Stimulated activated CD8-positive, alpha-beta memory T cell treated with anti-CD3 and anti-CD28 coated beads, Interleukin-4, amount 100 ng/mL, for 48 hours (primary cell): ENCODE results near the gene GPC3.

Source experiments
- DNase-seq: peaks from one replicate; pipeline ENCODE4 v3.0.0-alpha.2; 2020

Gene GPC3

DNA sequence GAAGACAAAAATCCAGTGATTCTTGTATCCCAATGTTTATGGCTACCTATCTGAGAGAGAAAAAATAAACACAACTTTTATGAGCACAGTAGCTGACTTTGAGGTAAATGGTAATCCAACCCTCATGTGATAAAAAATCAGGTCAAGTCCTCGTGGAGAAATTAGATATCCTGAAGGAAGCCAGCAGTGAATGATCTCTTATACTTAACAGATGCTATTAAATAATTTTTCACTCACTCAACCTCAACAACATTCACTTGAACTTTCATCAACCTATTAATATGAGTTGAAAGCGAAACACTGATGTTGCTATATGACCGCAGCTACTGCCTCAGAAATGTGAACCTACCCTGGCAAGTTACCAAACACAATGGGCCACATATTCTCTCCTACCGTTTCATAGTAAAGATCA is 105.4 kb downstream of the GPC3 start:
- DNase-seq: no peak

DNA sequence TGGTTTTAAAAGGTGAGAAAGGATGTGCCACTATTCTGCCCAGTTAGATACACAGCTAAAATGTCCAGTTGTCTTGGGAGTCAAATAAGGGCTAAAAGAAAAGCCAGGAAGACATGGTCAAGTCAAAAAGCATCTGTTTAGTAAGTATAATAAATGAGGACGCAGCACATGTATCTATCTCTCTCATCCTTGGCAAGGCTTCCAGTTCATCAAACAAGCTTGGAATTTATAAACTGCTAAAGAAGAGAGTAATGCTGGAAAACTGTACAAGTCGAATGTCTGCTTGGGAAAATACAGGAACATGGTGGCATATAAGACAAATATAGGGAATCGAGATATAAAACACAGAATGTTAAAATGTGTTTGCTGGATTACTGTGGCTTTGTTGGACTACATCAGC is 106.7 kb downstream of the GPC3 start:
- DNase-seq: no peak

DNA sequence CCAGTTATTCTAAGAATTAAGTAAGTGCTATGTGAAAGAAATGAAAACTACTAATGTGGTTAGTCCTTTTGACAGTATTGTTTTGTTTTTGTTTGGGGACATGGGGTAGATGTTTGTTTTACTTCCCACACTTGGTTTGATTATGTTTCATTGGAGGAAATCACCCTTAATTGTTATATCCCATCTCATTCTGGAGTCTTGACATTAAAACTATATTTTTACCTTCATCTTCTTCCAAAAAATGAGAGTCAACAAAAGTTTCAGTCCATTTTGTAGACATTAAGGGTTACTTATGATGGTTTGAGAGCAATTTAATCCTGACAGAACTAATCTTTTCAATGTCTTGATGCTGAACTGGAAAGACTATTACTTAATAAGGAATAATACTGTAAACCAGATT is 108.7 kb downstream of the GPC3 start:
- no peak for DNase-seq

DNA sequence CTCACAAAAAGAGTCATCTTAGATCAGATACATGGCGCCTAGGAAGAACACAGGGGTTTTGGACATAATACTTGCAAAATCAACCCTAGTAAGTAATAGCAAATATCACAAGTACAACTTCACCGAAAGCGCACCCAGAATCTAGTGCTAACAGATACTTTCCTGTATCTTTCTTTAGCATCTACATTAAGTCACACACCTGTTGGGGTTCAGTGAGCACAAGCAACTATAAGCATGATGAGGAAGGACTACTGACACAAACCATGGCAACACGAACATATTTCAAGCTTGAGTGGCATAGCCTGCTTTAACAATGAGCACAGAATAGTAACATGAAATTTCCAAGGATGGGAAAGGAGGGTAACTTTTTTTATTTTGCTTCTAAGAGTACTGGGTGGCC is 116.1 kb downstream of the GPC3 start:
- no peak for DNase-seq

DNA sequence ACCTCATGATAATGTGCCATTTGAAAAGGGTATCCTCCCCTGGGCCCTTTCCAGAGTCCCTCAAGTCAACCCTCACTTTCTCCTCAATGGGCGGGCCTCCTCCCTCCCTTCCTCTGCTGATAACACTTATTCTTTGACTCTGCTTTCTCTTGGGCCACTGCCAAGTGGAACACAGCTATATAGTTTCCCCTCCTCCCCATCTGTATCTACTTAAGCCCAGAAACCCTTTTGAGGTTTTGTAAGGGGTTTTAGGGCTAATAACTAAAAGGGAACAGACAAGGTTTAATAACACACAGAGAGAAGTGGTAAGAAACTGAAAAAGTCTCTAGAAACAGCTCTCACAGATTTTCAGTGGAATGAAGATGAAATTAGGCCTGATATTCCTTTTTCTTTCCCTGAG is 116.7 kb downstream of the GPC3 start:
- no peak for DNase-seq

DNA sequence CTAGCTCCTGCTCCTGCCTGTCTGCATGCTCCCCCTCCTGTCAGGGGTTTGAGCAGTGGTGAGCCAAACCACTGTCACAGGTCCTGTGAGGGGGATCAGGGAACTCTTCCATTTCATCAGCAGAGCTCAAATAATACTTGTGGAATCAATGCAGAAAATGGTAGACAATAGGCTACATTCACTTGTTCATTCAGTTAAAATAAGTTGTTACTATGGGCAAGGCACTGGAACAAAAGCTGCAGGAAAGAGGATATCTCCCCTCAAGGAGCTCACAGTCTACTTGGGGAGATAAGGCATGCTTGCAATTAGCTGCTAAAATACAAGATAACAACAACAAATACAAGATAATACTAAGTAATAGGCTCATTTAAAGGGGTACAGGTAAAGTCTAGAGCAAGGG is 117.1 kb downstream of the GPC3 start:
- no peak for DNase-seq

DNA sequence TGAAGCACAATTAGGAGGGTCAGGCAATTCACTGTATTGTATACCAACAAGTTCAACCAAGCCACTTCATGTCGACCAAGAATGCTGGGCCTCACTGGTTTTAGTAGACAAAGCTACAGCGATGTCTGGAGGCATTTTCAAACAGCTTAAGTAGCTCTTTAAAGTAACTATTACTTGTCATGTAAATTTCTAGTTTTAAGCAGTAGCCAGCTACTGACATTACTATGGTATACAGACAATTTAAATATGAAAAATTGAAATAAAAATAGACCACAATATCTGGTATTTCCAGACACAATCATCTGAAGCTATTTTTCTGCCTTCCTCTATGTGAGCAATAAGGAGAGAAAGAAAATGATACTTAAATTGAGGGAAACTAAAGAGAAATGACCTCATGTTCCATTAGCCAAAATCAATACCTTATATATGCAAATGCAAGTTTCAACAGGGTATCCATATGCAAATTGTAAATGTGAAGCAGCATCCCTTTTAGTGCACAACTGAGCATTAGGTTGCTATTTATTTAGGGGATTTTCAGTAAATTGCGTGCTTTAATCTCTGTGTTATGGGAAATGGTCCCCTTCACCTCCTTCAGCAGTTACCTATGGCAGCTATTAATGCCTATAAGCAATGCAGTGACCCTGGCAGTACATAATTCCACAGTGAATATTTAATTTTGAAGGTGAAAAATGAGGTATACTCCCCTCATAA is 119.5 kb downstream of the GPC3 start:
- DNase-seq: no peak

DNA sequence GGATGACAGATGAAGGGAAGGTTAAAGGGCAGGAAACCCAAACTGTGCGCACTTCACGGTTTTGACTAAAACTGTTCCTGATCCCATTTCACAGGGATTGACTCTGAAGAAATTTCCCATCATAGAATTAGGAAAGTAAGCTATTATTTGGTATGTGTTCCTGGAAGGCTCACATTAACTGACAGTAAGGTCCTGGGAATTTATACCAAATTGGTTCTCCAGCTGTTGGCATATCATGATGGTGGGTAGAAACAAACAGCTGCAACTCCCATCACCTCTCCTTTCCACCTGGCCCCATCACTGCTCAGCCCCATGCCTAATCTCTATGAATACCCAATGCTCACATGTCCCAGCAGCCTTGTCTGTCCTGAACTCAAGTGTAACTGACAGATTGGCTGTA is 121.2 kb downstream of the GPC3 start:
- DNase-seq: no peak

DNA sequence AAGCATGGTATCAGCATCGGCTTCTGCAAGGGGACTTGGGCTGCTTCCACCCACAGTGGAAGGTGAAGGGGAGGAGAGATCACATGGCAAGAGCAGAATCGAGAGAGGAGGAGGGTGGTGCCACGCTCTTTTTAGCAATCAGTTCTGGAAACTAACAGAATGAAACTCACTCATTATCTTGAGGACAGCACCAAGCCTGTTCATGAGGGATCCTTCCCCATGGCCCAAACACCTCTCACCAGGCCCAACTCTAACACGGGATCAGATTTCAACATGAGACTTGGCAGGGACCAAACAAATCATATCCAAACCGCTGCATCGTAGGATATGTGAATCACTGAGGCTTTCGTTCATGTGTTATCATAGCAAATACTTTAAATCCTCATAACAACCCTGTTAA is 125.5 kb downstream of the GPC3 start:
- DNase-seq: no peak

DNA sequence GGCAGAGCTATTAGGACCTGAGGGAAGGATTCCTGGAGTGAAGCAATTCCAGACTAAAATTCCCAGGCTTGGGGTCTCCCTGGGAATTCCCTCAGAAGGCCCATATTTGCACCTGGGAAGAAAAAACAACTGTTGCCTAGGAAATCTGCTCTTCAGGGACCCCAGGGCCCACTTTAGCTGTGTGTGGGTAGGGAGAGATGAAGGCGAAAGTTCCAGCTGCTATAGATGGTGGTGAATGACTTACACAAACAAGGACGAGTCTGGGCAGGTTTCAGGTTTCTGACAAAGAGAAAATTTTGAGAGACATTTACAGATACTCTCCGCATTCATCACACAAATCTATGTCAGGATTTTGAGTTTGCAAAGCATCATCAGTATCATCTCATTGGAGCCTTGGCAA is 126.1 kb downstream of the GPC3 start:
- DNase-seq: no peak

DNA sequence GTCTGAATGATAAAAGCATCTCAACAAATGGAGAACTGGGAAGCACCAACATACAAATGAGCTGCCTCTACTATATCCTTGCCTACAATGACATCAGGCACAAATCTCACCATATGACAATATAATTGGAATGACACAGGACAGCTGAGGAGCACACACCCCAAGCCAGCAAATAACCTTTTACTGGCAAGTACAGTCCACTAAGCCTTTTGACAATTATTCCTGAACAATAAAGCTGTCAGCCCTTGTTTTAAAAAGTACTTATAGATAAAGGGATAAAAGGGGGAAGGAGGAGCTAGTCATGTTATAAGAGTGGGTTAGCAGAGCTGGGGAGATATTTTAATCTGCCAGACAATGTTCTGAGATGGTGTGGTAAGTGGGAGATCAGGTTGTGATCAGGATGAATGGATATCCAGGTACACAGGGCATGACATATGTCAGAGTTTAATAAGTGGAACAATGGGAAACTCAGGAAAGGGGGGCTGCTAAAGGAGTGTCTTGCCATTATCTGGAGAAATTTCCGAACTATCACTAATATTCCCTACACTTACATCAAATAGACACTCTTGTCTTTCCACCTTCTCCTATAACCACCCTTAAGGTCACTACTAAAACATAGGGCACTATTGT is 127.6 kb downstream of the GPC3 start:
- no peak for DNase-seq

DNA sequence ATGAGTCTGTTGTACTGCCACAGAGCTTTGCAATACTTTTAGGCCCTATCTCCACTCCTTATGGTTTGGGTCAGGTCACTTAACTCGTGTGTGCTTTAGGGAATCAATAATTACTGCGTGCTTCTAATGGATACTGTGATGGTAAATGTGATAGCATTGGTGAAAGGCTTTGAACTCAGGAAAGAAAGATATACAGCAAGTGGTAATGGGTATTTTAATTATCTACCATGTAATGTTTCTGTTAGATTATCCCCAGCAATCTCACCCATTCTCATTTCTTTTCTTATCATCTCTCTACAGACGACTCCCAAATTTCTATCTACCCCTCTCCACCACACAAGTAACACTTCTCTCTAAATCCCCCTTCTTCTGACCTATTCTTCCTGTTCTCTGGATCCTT is 128.6 kb downstream of the GPC3 start:
- no peak for DNase-seq

DNA sequence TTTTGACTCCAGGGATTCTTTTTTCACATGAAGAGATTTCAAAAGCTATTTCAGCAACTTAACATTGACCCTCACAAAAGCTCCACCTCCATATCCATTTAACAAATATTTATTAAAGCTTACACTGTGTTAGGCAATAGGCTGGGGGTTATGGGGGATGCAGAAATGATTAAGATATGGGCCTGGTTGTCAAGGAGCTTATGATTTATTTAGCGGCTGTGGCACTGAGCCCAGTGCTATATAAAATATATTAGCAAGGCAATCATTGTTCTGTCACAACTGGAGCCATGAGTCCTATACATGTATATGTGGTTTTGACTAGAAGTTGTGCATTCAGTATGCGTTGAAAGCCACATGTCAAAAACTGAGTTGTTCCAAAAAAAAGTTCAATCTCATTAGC is 131.1 kb downstream of the GPC3 start:
- DNase-seq: no peak

DNA sequence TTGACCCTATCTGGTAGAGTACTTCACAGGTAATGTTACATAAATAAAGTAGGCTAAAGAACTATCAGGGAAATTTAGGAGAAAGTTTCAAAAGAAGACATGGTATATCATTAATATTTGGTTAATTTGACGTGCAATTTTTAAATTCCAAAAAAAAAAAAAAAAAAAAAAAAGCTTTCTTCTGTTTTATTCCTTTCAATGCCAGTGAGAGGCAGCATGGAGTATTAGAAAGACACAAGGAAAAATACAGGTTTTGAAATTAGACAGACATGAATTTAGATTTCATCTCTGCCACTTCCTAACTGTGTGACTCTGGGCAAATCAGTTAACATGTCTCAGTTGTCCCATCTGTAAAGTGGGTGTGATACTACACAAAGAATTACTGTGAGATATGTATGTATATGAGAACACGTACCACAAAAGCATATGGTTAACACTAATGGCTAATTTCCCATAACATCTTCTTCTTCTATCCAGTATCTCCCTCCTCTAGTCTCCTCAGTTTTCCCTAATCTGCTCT is 132.5 kb downstream of the GPC3 start:
- no peak for DNase-seq

DNA sequence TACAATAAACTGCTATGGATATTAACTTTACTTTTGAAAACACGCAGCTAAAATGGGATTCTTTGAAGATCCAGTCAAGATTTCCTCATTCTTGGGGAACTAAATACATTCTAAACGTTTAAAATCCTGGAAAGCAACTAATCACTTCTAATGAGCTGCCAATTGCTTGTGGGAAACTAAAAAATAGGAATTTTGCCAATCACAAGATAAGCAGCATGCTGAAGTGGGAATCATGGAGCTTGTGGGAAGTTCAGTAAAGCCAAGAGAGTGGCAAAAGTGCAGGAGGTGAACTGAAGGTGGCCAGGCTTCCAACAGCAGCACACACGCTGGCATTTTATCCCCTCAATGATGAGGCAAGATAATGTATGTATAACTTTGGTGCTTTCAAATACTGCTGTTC is 133.0 kb downstream of the GPC3 start:
- DNase-seq: no peak

DNA sequence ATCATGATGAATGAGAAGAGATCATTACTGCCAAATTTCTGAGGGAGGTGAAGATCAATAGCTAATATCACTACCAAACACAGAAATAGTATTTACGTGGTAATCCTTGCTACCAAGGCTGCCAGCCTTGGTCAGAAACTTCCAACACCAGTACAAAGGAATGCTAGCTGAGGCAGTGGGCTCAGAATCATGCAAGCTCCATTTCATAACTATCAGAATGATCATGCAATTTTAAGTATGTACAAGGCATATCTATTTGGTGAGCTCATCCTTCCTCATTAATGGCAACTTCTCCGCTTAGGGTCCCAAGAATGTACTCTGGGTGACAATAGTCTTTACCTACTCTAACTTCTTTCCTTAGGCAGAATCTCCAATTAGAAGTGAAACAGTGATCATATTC is 135.0 kb downstream of the GPC3 start:
- no peak for DNase-seq

DNA sequence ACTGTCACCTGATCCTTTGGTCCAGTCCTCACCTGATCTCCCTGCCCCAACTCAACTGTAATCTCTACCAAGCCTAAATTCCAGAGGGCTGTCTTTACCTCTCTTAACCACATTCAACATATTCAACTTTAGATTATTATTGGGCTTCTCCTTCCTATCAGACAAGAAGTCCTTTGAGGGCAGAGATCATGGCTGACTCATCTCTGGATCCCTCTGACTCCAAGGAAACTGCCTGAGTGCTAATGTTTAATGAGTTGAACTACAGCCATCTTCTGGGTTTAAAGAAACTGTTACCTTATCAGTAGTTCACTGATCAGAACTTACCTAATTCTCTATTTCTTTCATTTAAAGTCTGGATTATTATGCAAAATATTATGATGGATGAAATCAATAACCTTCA is 135.7 kb downstream of the GPC3 start:
- DNase-seq: no peak

DNA sequence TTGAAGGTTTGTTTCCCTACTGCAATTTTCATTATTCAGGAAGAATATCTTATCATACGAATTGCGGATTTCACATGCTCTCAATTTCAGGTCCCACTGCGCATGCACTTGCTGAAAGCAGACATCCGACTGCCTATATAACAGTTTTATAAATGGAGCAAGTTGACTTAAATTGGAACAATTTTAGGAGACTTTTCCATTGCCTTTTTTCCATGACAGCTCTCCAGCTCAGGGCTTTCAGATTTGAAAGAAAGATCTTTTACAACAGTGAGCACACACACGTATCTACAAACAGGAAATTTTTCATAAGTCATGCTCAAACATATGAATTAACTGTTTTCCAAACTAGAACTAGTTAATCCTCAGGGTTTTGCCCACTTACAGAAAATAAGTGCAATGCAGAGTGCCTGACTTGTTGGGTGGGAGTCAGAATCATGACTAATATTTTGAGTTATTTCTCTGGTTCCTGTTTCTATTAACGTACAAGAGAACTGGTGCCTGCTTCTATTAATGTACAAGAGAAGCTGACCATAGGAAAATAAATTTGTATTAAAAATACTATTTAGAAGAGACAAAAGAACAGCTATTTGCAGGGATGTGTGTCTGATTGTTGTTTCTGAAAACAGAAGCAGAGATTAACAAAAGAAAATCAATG is 137.9 kb downstream of the GPC3 start:
- no peak for DNase-seq

DNA sequence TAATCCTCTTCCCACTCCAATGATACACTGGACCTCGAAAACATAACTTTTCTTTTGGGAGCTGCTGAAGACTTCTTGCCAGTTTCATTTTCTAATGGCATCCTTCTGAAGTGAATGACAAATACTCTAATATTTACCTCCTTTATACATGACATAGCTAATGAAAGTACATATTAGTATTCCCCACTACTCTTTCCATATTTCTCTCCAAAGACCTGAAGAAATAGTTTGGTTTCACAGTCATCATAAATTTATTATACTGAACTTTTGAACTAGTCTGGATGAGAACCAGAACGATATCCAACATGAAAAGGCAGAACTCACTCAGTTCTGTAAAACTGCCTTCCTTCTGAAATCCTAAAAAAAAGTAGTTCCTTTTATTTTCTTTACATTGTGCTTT is 139.1 kb downstream of the GPC3 start:
- DNase-seq: no peak

DNA sequence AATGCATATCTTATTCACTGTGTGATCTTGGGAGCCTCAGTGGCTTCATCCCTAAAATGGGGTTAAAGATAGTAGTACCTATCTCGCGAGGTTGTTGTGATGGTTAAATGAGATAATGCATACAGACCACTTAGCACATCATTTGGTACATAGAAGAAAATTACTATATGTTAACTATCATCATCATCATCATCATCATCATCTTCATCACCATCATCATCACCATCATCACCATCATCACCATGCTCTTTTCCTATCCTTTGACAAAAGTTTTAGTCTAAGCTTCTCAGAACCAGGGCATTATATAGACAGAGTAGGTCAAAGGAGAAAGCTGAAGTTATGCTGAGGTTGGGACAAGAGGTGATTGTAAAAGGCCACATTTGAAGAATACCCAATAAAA is 145.0 kb downstream of the GPC3 start:
- no peak for DNase-seq

DNA sequence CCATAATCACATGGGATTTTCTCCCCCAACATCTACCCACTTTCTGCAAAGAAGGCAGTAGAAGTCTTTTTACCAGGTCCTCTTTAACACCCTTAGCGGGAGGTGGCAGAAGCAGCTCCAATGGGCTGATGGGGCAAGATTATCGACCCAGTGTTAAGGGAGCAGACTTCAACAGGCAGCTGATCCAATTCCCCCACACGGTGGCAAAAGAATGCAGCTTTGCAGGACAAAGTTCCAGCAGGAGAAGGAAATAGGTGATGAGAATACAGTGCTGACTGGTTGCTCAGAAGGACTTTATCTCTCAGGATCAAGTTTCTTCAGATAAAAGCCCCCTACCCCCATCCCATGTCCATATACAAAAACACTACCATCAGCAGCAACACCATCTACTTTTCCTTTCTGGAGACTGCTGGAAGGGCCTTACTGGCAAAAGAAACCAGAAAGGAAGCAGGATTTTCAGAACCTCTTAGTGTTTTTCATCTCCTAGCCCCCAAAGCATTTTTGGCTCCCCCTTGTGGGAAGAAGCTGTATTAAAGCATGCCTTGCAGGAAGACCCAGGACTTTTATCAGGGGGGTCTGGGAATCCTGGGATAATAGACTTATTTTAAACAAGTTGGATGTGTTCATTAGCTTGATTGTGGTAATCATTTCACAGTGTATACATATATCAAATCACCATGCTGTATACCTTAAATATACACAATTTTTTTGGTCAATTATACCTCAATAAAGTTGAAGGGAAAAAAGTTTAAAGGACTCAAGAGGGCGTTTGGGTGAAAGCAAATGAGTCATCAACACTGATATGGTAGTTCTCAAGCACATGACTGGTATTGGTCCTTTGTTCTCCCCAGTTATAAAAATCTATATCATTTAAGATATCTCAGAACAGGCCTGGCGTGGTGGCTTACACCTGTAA is 146.4 kb downstream of the GPC3 start:
- peak; percentile 44 for DNase-seq

DNA sequence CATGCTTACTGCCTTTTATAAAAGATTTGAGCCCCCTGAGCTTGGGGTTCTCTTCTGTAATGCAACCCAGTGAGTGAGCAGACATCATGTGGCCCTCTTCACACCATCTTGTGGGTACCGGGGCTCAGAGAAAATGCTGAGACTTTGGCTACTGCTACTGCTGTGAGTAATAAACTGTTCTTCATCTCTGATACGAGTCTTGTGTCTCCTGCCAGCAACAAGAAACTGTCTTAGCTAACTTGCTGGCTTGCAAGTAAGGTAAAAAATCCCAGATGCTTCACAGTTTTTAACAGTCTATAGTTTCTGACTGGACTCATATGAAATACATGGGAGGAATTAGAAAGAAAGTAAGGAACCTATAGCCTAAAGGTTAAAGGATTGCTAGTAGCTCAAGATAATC is 148.3 kb downstream of the GPC3 start:
- no peak for DNase-seq

DNA sequence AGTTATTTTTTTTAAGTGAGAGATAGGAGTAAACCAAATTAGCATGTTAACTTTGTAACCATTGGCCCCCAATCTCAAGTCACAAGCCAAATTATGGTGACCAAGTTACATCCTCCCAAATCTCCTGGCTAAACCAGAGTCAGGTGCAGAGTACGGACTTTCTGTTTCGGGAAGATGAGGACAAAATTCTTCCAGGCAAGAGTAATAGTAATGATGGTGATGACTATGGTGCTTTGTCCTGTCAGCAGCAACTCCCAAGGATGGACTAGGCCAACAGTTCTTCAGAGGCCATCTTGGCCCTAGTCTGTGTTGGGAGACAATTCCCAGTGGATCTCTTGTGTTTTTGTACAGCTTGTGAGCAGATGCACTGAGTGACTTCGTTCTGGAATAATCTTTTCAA is 148.8 kb downstream of the GPC3 start:
- no peak for DNase-seq
